AG04450 (cell line): Measurements from ENCODE around the gene OAS3. TPM values are rescaled to one million over a fixed set of nuclear protein-coding genes. Genes with fewer than 3 reads are reported as not detected.

Source experiments
- CTCF ChIA-PET: fragments of 300-600, 350-600 bp; formaldehyde crosslinking; extraction: SDS; loops from one replicate; lab custom pipeline; 2022; ENCODE audit warnings: antibody characterized with exemption, inconsistent platforms; lab: Charles Lee
- POLR2A ChIA-PET: fragments of 350-600 bp; formaldehyde crosslinking; extraction: SDS; loops from one replicate; lab custom pipeline; 2021; ENCODE audit warnings: antibody characterized with exemption, inconsistent platforms; lab: Yijun Ruan, JAX
- DNase-seq: peaks from one replicate; pipeline ENCODE4 v3.0.0-alpha.2; 2011; ENCODE audit warnings: low read depth, low spot score
- H3K27ac ChIP-seq: one replicate; pipeline ENCODE4 v1.5.1; 2012; ENCODE audit warnings: low read depth, low read length, control low read depth
- H3K27me3 ChIP-seq: one replicate; pipeline ENCODE4 v1.6.0; 2012; ENCODE audit warnings: low read length; ENCODE audit not compliant: control insufficient read depth, insufficient read depth
- H3K4me3 ChIP-seq: 2 replicates; pipeline ENCODE4 v1.5.1; 2011; ENCODE audit warnings: mild to moderate bottlenecking, low read depth, low read length, control low read depth
- H3K9me3 ChIP-seq: 2 replicates; pipeline ENCODE4 v1.5.1; 2012; ENCODE audit warnings: low read length; ENCODE audit not compliant: control insufficient read depth, insufficient read depth
- CTCF ChIP-seq: IDR thresholded peaks from 2 replicates; pipeline ENCODE4 v1.5.1; 2011; ENCODE audit warnings: low read depth, low read length, control low read depth, inconsistent platforms
- polyA plus RNA-seq: library from polyadenylated mRNA; depleted of rRNA; stranded (reverse); fragments of >200 nt; gene quantifications from 2 replicates; pipeline ENCODE4 v1.2.3, GENCODE V29; 2011

OAS3 gene
- polyA plus RNA-seq, 1 experiment: 8.5 TPM

GRCh38 chr12:112939761-112940381 lies 1.6 kb downstream of the OAS3 start:
- Histone ChIP-seq H3K9me3 (no peaks in the 10 kb centered on the region; the same call in 1 of the 2 replicates), H3K27me3 (no peaks in the 10 kb centered on the region), H3K27ac (no peak overlapping the region), H3K4me3 (no peak overlapping the region)
- CTCF ChIA-PET: interaction anchor here (0.6 kb wide), 1 partner anchor 10 kb away, joined by 3 read pairs; no protein-coding TSS in a partner anchor
- TF ChIP-seq CTCF: no peak
- DNase-seq: no peak
- POLR2A ChIA-PET: no interaction called here

GRCh38 chr12:112941528-112942335 lies 3.5 kb downstream of the OAS3 start:
- ChIA-PET CTCF (interaction anchor here (0.6 kb wide), 1 partner anchor 232 kb away, joined by 3 read pairs; no protein-coding TSS in a partner anchor), POLR2A (no interaction called here)
- Histone ChIP-seq H3K9me3 (no peaks in the 10 kb centered on the region; the same call in 1 of the 2 replicates), H3K27ac (no peak overlapping the region), H3K4me3 (no peak overlapping the region), H3K27me3 (no peaks in the 10 kb centered on the region)
- no peak for DNase-seq
- TF ChIP-seq CTCF: no peak

- ChIA-PET POLR2A (no interaction called here), CTCF (interaction anchor here (0.6 kb wide), 1 partner anchor 232 kb away, joined by 3 read pairs; no protein-coding TSS in a partner anchor)
- no peak for TF ChIP-seq CTCF
- DNase-seq: no peak
- Histone ChIP-seq H3K27ac (no peak overlapping the region), H3K27me3 (no peaks in the 10 kb centered on the region), H3K9me3 (no peaks in the 10 kb centered on the region; the same call in 1 of the 2 replicates), H3K4me3 (no peak overlapping the region)
These were observed 4.3 kb downstream of the OAS3 start for GRCh38 chr12:112942572-112942971.

GRCh38 chr12:112944024-112944690 lies 5.9 kb downstream of the OAS3 start:
- no peak overlapping the region for H3K27ac ChIP-seq
- H3K9me3 ChIP-seq: no peaks in the 10 kb centered on the region
- no peaks in the 10 kb centered on the region for H3K27me3 ChIP-seq
- no peak overlapping the region for H3K4me3 ChIP-seq
- ChIA-PET POLR2A (no interaction called here), CTCF (no interaction called here)
- no peak for TF ChIP-seq CTCF
- DNase-seq: no peak
